ENCODE data around the gene SINHCAF.
"Not testable (repeated sequence)": the region's sequence is repeated elsewhere in the genome, so short reads cannot be mapped to it uniquely, and the experiment has no call there.

SINHCAF gene, protein sequence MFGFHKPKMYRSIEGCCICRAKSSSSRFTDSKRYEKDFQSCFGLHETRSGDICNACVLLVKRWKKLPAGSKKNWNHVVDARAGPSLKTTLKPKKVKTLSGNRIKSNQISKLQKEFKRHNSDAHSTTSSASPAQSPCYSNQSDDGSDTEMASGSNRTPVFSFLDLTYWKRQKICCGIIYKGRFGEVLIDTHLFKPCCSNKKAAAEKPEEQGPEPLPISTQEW

GRCh38 chr12:31325877-31326631 is at the start of gene SINHCAF:
Gene SINHCAF, minus strand, starts transcription at chr12:31326150. Its CDS starts 27,946 bp downstream, at chr12:31298204.
- Histone ChIP-seq H3K27ac (ENCODE audit: low read depth, low read length) (peak within 1 kb of the TSS; percentile 92), H3K36me3 (ENCODE audit: control insufficient read depth, insufficient read depth, low read length) (no peaks in the 10 kb centered on the region), H3K4me1 (ENCODE audit: control insufficient read depth, insufficient read depth, low read length) (peaks cover 2% of the 10 kb centered on the region), H3K9ac (ENCODE audit: low read length) (peak within 1 kb of the TSS; percentile 91), H3K27me3 (ENCODE audit: control insufficient read depth, insufficient read depth, low read length) (no peaks in the 10 kb centered on the region), H3K4me3 (ENCODE audit: low read length) (peak within 1 kb of the TSS; percentile 88)

GRCh38 chr12:31375422-31375821 is 49.5 kb upstream of the SINHCAF start:
- H3K4me1 ChIP-seq (ENCODE audit: control insufficient read depth, insufficient read depth, low read length); H3K27ac ChIP-seq (ENCODE audit: low read depth, low read length); H3K9ac ChIP-seq (ENCODE audit: low read length); H3K36me3 ChIP-seq (ENCODE audit: control insufficient read depth, insufficient read depth, low read length); H3K27me3 ChIP-seq (ENCODE audit: control insufficient read depth, insufficient read depth, low read length); H3K4me3 ChIP-seq (ENCODE audit: low read length): not testable (repeated sequence)

- no peak overlapping the region for H3K27ac ChIP-seq (ENCODE audit: low read depth, low read length)
Observed at GRCh38 chr12:31371256-31371620, 45.3 kb upstream of the SINHCAF start.

DNA sequence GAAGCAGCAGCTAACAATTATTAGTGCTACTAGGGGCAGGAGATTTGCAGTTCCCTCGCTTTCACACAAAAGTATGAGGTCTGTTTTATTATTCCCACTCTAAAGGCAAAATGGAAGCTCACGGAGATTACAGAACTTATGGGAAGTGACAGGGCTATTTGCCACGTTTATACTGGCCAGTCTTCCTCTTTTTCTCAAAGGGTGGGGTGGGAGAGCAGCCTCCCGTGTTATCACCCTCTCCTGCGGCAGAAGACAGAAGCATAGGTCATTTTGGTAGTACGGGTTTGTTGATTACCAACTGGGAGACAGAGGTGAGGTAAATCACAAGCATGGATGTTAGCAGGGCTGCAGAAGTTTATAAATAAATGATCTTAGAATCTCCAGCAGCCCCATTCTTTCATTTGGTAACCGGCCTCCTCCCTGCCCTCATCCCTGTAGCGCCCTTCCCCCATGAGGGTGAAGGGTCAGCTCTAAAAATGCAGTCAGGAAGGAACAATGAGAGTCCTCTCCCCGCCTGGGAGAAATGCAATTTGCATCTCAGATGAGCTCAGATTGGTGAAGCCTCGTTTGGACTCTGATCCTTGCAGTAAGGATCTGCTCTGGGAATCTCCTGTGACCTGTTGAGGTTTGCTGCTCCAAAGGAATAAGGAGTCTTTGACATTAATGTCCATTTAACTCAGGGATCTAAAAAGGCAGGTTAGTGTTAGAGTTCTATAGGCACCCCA is 44.7 kb upstream of the SINHCAF start:
- H3K36me3 ChIP-seq (ENCODE audit: control insufficient read depth, insufficient read depth, low read length): no peaks in the 10 kb centered on the region
- H3K27ac ChIP-seq (ENCODE audit: low read depth, low read length): no peak overlapping the region
- H3K27me3 ChIP-seq (ENCODE audit: control insufficient read depth, insufficient read depth, low read length): no peaks in the 10 kb centered on the region
- H3K4me1 ChIP-seq (ENCODE audit: control insufficient read depth, insufficient read depth, low read length): no peaks in the 10 kb centered on the region
- H3K4me3 ChIP-seq (ENCODE audit: low read length): peak overlapping the region; percentile 52
- peak overlapping the region; percentile 1 for H3K9ac ChIP-seq (ENCODE audit: low read length)

More at GRCh38 chr12:31371256-31371620, 45.3 kb upstream of the SINHCAF start:
- Histone ChIP-seq H3K4me1 (ENCODE audit: control insufficient read depth, insufficient read depth, low read length) (no peaks in the 10 kb centered on the region), H3K9ac (ENCODE audit: low read length) (no peak overlapping the region), H3K27me3 (ENCODE audit: control insufficient read depth, insufficient read depth, low read length) (no peaks in the 10 kb centered on the region), H3K36me3 (ENCODE audit: control insufficient read depth, insufficient read depth, low read length) (no peaks in the 10 kb centered on the region), H3K4me3 (ENCODE audit: low read length) (no peak overlapping the region)

DNA sequence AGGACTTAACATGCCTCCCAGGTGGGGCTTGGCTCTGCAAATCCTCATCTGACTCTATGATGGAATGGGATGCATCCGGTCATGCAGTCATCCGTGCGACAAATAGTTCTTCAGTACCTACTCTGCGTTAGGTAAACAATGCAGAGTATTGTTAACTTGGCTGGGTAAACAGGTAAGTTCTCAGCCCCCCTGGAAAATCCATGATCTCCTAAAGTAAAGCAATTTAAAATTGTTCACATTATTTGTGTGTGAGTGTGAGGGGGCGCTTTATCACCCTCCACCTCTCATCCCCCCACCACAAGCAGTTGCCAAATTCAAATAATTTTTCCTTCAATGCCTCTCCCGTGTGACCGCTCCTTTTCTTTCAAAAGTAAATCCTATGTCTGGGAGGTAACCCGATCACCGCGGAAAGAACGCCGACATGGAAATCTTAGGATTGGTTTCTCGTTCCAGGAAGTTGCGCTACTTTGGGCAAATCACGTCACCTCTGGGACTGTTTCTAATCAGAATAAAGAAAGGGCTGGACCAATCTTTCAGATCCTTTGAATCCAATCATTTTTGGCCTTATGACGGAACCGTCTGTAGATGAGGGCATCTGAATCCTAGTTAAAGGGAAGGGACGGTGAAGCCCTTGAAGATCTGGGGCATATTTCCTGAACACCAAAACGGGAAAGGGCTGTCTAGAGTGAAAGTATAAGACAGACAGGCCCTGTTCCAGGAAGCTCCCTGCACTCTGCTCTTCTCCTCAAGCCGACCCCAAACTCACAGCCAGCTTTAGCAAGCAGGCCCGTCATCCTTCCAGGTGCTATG is 44.0 kb upstream of the SINHCAF start:
- Histone ChIP-seq H3K4me3 (ENCODE audit: low read length) (peak overlapping the region; percentile 52), H3K27me3 (ENCODE audit: control insufficient read depth, insufficient read depth, low read length) (no peaks in the 10 kb centered on the region), H3K9ac (ENCODE audit: low read length) (peak overlapping the region; percentile 1), H3K36me3 (ENCODE audit: control insufficient read depth, insufficient read depth, low read length) (no peaks in the 10 kb centered on the region), H3K4me1 (ENCODE audit: control insufficient read depth, insufficient read depth, low read length) (no peaks in the 10 kb centered on the region), H3K27ac (ENCODE audit: low read depth, low read length) (no peak overlapping the region)

GRCh38 chr12:31368666-31369361 is 42.9 kb upstream of the SINHCAF start:
- Histone ChIP-seq H3K27me3 (ENCODE audit: control insufficient read depth, insufficient read depth, low read length) (no peaks in the 10 kb centered on the region), H3K27ac (ENCODE audit: low read depth, low read length) (no peak overlapping the region), H3K4me3 (ENCODE audit: low read length) (no peak overlapping the region), H3K36me3 (ENCODE audit: control insufficient read depth, insufficient read depth, low read length) (no peaks in the 10 kb centered on the region), H3K9ac (ENCODE audit: low read length) (no peak overlapping the region), H3K4me1 (ENCODE audit: control insufficient read depth, insufficient read depth, low read length) (no peaks in the 10 kb centered on the region)

GRCh38 chr12:31366104-31366621 is 40.2 kb upstream of the SINHCAF start:
- Histone ChIP-seq H3K27me3 (ENCODE audit: control insufficient read depth, insufficient read depth, low read length) (no peaks in the 10 kb centered on the region), H3K36me3 (ENCODE audit: control insufficient read depth, insufficient read depth, low read length) (no peaks in the 10 kb centered on the region), H3K4me3 (ENCODE audit: low read length) (no peak overlapping the region), H3K9ac (ENCODE audit: low read length) (no peak overlapping the region), H3K27ac (ENCODE audit: low read depth, low read length) (no peak overlapping the region), H3K4me1 (ENCODE audit: control insufficient read depth, insufficient read depth, low read length) (no peaks in the 10 kb centered on the region)

- Histone ChIP-seq H3K4me1 (ENCODE audit: control insufficient read depth, insufficient read depth, low read length) (no peaks in the 10 kb centered on the region), H3K27me3 (ENCODE audit: control insufficient read depth, insufficient read depth, low read length) (no peaks in the 10 kb centered on the region), H3K9ac (ENCODE audit: low read length) (no peak overlapping the region), H3K36me3 (ENCODE audit: control insufficient read depth, insufficient read depth, low read length) (no peaks in the 10 kb centered on the region), H3K4me3 (ENCODE audit: low read length) (no peak overlapping the region), H3K27ac (ENCODE audit: low read depth, low read length) (no peak overlapping the region)
Observed at GRCh38 chr12:31363831-31364230, 37.9 kb upstream of the SINHCAF start.

DNA sequence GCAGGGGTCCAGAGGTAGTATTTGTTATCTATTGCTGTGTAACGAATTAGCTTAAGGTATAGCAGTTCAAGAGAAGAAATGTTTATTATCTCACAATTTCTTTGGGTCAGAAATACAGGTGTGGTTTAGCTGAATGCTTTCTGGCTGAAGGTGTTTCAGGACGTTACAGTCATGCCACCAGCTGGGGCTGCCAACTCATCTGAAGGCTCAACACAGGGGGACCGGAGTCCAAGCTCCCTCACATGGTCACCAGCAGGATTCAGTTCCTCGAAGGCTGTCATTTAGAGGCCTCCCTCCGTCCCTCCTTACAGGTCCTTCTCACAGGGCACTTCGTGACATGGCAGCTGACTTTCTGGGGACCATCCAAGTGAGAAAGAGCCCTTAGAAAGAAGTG is 37.5 kb upstream of the SINHCAF start:
- H3K27ac ChIP-seq (ENCODE audit: low read depth, low read length): no peak overlapping the region
- no peak overlapping the region for H3K9ac ChIP-seq (ENCODE audit: low read length)

DNA sequence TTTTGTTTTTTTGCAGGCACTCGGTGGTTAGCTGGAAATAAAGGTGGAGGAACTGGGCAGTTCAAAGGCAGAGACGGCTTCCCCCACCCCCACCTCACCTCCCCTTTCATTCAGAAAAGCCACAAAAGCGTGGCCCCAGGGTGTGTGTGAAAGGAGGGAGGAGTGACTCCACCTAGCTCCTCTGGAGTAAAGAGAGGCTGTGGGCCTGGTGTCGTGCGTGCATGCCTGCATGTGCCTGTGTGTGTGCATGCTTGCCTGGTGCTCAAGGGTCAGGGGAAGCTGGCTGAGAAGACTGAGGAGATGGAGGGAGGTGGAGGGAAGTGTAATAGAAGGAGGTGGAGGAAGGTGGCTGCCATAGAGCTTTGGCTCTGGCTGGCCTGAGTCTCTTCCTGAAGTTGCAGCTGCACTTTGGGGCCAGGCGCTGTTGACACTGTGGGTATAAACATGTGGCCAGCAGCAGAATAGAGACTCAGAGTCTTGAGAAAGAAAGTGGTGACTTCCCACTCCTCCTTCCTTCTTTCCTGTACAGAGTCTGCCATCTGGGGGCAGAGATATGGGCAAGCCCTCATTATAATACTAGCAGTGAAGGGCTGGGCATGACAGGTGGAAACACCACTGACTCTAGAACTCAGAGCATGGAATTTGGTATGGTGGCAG is 36.9 kb upstream of the SINHCAF start:
- Histone ChIP-seq H3K4me3 (ENCODE audit: low read length) (no peak overlapping the region), H3K9ac (ENCODE audit: low read length) (no peak overlapping the region)

More for the DNA sequence above, 37.5 kb upstream of the SINHCAF start:
- no peaks in the 10 kb centered on the region for H3K36me3 ChIP-seq (ENCODE audit: control insufficient read depth, insufficient read depth, low read length)
- no peaks in the 10 kb centered on the region for H3K27me3 ChIP-seq (ENCODE audit: control insufficient read depth, insufficient read depth, low read length)
- no peak overlapping the region for H3K4me3 ChIP-seq (ENCODE audit: low read length)
- no peaks in the 10 kb centered on the region for H3K4me1 ChIP-seq (ENCODE audit: control insufficient read depth, insufficient read depth, low read length)

GRCh38 chr12:31362115-31362758 is 36.3 kb upstream of the SINHCAF start:
- no peak overlapping the region for H3K9ac ChIP-seq (ENCODE audit: low read length)
- no peak overlapping the region for H3K4me3 ChIP-seq (ENCODE audit: low read length)
- no peaks in the 10 kb centered on the region for H3K4me1 ChIP-seq (ENCODE audit: control insufficient read depth, insufficient read depth, low read length)
- H3K36me3 ChIP-seq (ENCODE audit: control insufficient read depth, insufficient read depth, low read length): no peaks in the 10 kb centered on the region
- H3K27ac ChIP-seq (ENCODE audit: low read depth, low read length): no peak overlapping the region
- no peaks in the 10 kb centered on the region for H3K27me3 ChIP-seq (ENCODE audit: control insufficient read depth, insufficient read depth, low read length)

More for the DNA sequence above, 36.9 kb upstream of the SINHCAF start:
- H3K27ac ChIP-seq (ENCODE audit: low read depth, low read length): no peak overlapping the region
- no peaks in the 10 kb centered on the region for H3K36me3 ChIP-seq (ENCODE audit: control insufficient read depth, insufficient read depth, low read length)
- H3K27me3 ChIP-seq (ENCODE audit: control insufficient read depth, insufficient read depth, low read length): no peaks in the 10 kb centered on the region
- H3K4me1 ChIP-seq (ENCODE audit: control insufficient read depth, insufficient read depth, low read length): no peaks in the 10 kb centered on the region
